Kidney epithelial cell (primary cell): Measurements from ENCODE around the gene SELENOS. TPM values are rescaled to one million over a fixed set of nuclear protein-coding genes. Genes with fewer than 3 reads are reported as not detected.

Experiments used
- DNase-seq: peaks from one replicate; pipeline ENCODE4 v3.0.0-alpha.2; 2010; ENCODE audit warnings: low read depth
- H3K27me3 ChIP-seq: 2 replicates; pipeline ENCODE4 v1.6.0; 2011; ENCODE audit warnings: low read length; ENCODE audit not compliant: control insufficient read depth, insufficient read depth
- H3K36me3 ChIP-seq: 2 replicates; pipeline ENCODE4 v1.5.1; 2011; ENCODE audit warnings: low read length; ENCODE audit not compliant: control insufficient read depth, insufficient read depth
- H3K4me3 ChIP-seq: 2 replicates; pipeline ENCODE4 v1.5.1; 2011; ENCODE audit warnings: low read depth, mild to moderate bottlenecking, control low read depth, low read length
- total RNA-seq: library from RNA; depleted of rRNA; stranded (reverse); fragments of >200 nt; gene quantifications from 2 replicates; pipeline ENCODE4 v1.2.3, GENCODE V29; 2015
- TF ChIP-seq, protein P1 (sequence below): IDR thresholded peaks from 2 replicates; pipeline ENCODE4 v1.5.1; 2011; ENCODE audit warnings: mild to moderate bottlenecking, moderate library complexity, low read length, control low read depth, inconsistent platforms; ENCODE audit not compliant: insufficient read depth, poor library complexity, severe bottlenecking

SELENOS gene
- total RNA-seq, 1 donor from 2014 or later = 142 TPM

DNA sequence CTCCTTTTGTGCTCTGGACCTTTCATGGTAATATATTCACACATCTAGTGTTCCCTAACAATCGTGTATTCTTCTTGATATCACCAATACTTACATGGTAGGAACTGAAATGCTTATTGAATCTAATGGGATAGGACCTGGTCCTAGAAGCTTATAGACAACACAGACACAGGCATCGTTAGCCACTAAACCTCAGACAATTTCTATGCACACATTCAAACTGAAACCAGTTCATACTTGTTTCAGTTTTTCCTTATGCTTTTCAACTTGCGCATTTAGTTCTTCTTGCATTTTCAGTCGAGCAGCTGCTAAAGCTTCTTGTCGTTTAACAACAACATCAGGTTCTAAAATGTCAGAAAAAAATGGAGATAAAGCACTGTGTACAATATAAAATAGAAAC, 2.3 kb downstream of the SELENOS start:
- no peak for DNase-seq
- Histone ChIP-seq H3K36me3 (peaks cover 3% of the 10 kb centered on the region), H3K27me3 (no peaks in the 10 kb centered on the region), H3K4me3 (no peak overlapping the region)
- TF ChIP-seq, protein P1, sequence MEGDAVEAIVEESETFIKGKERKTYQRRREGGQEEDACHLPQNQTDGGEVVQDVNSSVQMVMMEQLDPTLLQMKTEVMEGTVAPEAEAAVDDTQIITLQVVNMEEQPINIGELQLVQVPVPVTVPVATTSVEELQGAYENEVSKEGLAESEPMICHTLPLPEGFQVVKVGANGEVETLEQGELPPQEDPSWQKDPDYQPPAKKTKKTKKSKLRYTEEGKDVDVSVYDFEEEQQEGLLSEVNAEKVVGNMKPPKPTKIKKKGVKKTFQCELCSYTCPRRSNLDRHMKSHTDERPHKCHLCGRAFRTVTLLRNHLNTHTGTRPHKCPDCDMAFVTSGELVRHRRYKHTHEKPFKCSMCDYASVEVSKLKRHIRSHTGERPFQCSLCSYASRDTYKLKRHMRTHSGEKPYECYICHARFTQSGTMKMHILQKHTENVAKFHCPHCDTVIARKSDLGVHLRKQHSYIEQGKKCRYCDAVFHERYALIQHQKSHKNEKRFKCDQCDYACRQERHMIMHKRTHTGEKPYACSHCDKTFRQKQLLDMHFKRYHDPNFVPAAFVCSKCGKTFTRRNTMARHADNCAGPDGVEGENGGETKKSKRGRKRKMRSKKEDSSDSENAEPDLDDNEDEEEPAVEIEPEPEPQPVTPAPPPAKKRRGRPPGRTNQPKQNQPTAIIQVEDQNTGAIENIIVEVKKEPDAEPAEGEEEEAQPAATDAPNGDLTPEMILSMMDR = no peak

DNA sequence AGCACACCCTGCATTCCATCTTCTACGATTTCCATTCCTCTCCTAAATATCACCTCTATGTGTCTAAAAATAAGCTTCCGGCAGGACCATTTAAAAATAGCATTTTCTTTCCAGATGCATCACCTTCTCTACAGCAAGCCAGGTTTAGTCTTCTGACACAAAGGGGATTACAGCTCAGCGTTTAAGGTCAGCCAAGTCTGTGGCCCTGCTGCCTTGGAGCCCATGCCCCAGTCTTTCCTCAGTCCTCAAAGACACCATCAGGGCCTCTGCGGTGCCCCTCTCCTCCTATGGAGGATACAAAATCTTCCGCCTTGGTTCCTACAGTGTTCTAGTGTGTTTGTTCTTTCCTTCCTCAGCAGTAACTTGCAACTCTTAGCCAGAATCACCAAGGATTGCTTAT, 3.8 kb downstream of the SELENOS start:
- no peak for DNase-seq
- H3K36me3 ChIP-seq = peaks cover 3% of the 10 kb centered on the region
- TF ChIP-seq, protein P1 = no peak
- no peaks in the 10 kb centered on the region for H3K27me3 ChIP-seq
- H3K4me3 ChIP-seq = no peak overlapping the region

DNA sequence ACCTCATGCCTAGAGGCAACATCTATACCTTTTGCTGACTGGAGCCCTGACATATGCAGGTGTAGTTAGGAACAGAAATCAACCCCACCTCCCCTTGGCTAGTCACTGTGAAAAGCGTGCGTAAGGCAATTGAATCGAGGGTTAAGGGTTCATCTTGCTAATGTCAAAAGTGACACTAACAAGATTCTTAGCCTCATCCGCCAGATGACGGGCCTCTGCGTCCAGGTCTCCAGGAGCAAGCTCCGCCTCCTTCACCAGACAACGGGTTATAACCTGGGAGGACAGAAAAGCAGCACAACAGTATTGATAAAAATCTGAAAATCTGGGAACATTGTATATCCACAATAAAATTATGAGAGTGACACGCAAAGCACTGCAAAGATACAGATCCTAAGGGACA, 4.7 kb downstream of the SELENOS start:
- Histone ChIP-seq H3K36me3 (peaks cover 3% of the 10 kb centered on the region), H3K27me3 (no peaks in the 10 kb centered on the region), H3K4me3 (no peak overlapping the region)
- no peak for DNase-seq
- TF ChIP-seq, protein P1 = no peak

DNA sequence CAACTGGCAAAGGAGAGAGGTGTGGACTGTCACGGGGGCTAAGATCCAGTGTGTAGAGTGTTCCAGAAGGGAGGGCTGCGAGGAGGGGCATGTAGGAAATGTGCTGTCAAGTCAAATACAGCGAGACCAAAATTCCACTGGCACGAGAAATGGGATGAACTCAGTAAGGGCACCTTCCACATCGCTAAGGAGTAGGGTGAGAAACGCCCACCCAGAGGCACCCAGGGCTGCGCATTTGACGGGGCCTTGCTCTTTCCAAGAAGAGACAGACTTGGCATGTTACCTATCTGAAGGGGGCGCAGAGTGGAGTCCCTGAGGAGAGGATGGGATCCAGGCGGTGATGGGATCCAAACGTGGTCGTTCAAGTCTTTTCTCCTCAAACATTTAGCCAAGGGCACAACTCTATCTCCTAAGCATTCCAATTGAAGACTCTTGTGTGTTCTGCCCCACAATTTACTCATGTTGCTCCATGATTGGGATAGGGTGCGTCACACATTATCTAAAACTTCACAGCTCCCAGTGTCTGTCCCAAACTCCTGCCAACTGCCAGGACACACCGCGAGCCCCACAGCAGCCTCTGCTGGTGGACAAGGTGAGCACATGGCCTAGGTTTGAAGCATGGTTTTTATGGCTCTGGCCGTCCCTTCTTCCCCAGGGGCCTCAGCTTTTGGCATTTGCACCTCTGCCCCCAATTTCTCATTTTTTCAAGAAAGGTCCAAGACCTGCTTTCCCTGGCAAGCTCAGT, 7.6 kb downstream of the SELENOS start:
- Histone ChIP-seq H3K4me3 (no peak overlapping the region), H3K36me3 (peaks cover 3% of the 10 kb centered on the region), H3K27me3 (no peaks in the 10 kb centered on the region)
- TF ChIP-seq, protein P1 = peak; percentile 32
- DNase-seq = no peak

DNA sequence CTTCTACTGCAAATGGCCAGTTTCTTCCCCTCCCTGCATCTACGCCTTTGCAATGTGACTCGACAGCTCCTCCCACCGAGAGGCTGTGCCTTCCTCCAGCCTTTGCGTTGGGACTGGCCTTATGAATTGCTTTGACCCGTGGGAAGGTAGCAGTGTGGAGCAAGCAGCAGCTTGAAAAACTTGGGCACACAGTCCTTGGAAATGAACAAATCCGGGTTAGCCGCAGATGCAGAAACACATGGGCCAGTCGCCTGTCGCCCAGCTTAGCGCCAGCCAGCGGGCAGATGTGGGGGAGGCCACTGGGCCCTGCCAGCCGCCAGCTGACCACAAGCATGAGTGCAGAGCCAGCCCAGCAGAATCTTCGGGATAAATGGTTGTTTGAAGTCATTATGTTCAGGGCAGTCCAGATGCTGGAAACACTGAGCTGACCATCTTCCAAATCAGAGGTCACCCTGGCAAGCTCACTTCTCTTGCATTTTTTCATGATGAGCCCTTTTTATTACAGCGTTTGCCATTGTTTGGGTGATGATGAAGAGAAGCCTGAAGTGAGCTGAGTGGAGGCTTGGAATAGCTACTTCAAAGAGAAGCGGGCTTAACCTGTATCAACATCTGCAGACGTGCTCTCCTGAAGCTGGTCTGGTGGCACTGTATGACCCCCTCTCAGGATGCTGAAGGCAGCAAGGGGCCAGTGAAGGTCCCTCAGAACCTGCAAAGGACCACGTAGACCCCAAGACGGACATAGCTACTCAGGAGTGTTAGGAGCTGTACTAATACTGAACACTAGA, 9.8 kb downstream of the SELENOS start:
- TF ChIP-seq, protein P1 = no peak
- no peak for DNase-seq
- H3K36me3 ChIP-seq = peaks cover 1% of the 10 kb centered on the region

More for the DNA sequence above, 9.8 kb downstream of the SELENOS start:
- Histone ChIP-seq H3K4me3 (no peak overlapping the region), H3K27me3 (no peaks in the 10 kb centered on the region)
